ENCODE data around the gene ITIH5.
A peak's percentile ranks its signal among the peaks of the same experiment; 100 is the strongest.

The ITIH5 gene

GRCh38 chr10:7544203-7544602 is 122.6 kb downstream of the ITIH5 start:
- no peak for DNase-seq

DNA sequence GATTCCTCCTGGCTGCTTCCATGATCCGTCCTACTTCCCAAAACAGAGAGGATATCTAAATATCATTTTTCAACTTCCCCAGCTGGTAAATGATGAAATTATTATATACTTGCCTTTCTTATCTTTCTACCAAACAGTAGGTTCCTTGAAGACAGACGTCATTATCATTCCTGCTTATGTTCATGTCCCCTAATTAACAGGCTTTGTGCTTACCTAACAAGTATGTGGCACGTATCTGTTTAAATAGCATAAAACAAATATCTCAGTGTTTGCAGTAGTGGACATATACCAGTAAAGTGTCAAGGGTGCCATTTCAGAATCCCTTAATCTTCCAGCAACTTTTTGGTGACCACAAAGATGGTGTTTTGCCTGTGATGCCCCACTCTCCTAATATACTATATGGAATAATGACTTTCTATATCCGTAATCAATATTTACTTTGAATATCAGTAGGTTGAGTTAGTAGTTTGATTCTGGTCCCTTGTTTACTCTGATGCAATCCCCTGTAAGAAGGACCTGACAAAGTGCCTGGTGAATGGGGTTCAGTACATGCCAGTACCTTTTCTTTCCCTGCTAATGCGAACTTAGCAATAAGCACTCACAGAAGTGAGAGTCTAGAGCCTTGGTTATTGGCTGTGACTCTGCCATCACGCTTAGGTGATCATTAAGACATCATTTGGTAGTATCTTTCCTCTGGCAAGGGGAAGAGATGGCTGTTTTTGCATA is 124.4 kb downstream of the ITIH5 start:
- no peak for DNase-seq

DNA sequence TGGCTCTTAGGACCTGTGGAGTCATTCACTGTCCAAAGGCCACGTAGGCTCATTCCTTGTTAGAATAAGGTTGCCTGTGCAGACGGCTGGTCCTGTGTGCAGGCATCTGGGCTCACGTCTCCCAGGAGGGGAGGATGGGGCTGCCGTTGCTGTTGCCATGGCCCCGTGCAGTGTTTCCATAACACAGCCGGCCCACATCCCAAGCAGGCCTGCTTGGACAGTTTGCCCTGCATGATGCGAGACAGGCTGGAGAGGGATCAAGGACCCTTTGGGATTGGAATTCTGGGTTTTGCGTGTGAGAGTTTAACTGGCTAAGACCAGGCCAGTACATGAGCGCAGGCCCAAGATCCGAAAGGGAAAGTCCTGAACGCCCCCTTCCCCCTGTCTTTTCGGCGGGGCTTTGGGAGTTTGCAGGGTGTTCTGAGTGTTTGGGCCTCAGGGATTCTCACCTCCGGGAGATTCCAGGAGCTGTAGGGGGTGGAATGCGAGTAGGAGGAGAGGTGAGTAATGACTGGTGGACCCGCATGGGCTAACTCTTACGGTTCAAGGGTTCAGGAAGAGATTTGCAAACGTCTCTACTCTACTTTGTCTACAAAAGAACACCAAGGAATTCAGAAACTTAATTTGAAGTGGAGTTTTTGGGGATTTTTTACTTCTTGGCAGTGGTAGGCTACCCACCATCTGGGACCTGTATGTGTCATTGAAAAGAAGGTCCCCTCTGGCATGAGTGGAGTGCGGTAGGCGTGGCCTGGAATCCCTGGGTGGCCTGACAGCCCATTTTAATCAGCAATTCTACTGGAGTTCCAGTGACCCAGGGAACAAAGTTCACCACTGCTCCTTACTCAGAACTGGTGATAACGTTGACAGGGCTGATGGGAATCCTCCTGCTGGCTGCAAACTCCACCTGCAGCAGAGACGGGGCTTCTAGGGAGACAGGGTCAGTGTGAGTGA is 125.4 kb downstream of the ITIH5 start:
- DNase-seq = no peak

- DNase-seq = no peak
Observed at GRCh38 chr10:7538970-7539654, 127.7 kb downstream of the ITIH5 start.

DNA sequence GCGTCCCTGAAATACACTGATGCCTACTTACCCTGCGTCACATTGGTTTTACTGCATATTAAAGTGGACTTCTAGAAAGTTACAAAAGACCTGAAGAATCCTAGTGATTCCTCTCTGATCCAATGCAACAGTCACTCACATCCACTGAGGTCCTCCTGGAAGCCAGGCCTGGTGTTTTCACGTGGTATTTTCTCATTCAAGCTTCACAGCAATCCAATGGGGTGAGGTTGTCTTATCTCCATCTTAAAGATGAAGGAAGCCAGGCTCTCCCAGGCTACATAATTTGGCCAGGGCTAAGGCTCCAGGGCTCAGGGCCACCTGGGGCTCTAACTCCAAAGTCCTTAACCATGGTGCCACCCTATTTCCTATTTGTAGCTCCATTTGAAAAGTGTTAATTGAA is 129.6 kb downstream of the ITIH5 start:
- no peak for DNase-seq

DNA sequence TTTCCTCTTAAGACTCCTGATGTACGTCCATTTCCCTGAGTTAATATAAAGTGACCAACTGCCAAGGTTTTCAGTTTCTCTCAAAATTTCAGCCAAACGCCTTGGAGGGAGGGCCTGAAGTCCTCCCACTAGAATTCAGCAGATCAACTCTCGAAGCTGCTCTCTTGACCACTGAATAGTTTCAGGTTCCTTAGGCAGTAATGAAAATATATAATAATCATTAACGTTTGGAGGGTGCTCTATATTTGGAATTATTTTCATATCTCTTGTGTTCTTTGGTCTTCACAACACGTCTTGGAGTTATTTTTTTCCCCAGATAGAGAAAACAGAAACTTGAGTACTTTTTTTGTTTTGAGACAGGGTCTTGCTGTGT is 132.3 kb downstream of the ITIH5 start:
- DNase-seq = no peak

- no peak for DNase-seq
Observed at GRCh38 chr10:7533657-7534479, 132.9 kb downstream of the ITIH5 start.

GRCh38 chr10:7532723-7533498 is 133.9 kb downstream of the ITIH5 start:
- DNase-seq = no peak

- no peak for DNase-seq
Observed at GRCh38 chr10:7529638-7530037, 137.1 kb downstream of the ITIH5 start.

DNA sequence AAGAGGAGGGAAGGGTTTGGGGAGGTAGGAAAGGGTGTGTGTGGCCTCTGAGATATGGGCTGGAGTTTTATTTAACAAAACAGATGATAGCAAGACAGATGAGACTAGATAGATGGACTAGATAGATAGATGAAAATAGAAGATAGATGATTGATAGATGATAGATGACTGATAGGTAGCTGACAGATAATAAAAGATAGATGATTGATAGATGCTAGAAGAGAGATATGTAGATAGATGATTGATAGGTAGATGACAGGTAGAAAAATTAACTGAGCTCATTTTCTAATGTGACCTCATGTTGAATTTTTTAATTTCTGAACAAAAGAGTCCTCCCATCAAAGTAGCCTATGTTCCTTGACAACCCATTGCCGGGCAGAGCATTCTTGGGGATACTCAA is 139.3 kb downstream of the ITIH5 start:
- no peak for DNase-seq

GRCh38 chr10:7526017-7526400 is 140.8 kb downstream of the ITIH5 start:
- DNase-seq = no peak

GRCh38 chr10:7525314-7526016 is 141.3 kb downstream of the ITIH5 start:
- DNase-seq = peak; percentile 63

- no peak for DNase-seq
Observed at GRCh38 chr10:7523656-7524055, 143.1 kb downstream of the ITIH5 start.

GRCh38 chr10:7520507-7521485 is 146.0 kb downstream of the ITIH5 start:
- DNase-seq = no peak

DNA sequence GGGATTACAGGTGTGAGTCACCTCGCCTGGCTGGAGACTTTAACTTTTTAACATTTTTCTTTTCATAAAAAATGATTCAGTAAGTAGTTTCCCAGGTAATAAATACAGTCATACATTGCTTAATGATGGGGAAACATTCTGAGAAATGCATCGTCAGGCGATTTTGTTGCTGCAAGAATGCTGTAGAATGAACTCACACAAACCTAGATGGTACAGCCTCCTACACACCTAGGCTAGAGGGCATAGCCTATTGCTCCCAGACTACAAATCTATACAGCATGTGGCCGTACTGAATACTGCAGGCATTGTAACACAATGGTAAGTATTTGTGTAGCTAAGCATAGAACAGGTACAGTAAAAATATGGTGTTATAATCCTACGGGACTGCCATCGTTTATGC is 147.4 kb downstream of the ITIH5 start:
- DNase-seq = no peak

DNA sequence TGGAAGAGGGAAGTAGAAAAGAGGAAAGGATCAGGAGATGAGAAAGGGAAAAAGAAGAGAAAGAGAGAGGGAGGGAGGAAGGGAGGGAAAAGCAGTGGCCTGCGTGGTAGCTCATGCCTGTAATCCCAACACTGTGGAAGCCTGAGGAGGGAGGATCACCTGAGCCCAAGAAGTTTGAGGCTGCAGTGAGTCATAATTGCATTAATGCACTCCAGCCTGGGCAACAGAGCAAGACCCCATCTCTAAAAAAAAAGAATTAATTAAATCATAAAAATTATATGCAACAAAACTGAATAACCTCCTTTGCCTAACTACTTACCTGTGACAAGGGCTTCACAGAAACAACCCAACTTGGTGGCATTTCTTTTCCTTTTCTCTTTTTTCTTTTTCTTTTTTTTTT is 148.1 kb downstream of the ITIH5 start:
- no peak for DNase-seq

DNA sequence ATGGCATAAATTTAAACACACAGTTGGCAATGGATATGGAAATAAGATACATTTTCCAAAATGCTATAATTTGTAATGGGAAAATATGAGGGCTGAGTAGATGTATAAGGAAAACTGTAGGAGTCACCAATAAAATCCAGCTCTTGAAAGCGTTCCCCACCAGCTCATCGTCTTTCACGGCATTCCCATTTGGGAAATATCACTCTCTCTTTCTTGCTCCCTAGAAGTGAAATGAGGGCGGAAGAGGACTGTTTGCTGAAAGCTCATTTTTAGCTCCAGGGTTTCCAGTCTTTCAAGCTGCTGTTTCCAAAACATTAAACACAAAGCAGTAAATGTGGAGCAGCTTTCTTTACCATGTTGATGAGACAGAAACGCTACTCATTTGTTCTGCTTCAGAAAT is 151.3 kb downstream of the ITIH5 start:
- no peak for DNase-seq

DNA sequence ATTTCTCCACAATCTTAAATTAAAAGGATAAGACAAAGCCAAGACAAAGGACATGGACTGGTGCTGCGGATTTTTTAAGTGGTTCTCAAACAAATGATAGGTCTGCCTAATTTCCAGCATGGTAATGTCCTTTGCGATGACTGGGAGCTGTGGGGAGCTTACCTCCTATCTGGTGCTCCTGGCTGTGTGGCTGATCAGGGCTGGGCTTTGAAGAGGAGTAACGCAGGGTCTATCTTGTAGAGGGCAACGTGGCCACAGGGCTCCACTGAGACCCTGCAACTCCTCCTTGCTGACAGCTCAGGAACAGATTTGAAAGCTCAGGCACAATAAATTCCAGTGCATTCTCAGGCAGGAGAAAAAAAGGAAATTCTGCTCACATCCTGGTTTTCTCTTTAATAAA is 152.8 kb downstream of the ITIH5 start:
- DNase-seq = no peak

GRCh38 chr10:7513455-7513854 is 153.3 kb downstream of the ITIH5 start:
- no peak for DNase-seq

DNA sequence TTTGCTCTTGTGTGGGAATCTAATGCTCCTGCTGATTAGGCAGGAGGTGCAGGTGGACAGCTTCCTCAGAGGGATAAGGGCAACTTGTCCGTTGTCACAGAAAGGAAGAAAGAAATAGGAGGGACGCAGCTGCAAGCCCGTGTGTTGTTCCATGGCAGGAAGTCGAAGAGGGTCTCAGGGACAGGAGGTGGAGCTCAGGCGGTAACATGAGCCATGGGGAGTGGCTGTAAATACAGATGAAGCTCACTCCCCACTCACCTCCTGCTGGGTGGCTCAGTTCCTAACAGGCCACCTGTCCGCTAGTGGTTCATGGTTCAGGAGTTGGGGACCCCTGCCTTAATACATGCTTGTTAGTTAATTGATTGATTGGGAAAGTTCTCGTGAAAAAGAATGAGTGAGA is 154.3 kb downstream of the ITIH5 start:
- DNase-seq = no peak
